ENCODE data around the gene SCAI. TPM values are rescaled to one million over a fixed set of nuclear protein-coding genes. Genes with fewer than 3 reads are reported as not detected.
"Not testable (repeated sequence)": the region's sequence is repeated elsewhere in the genome, so short reads cannot be mapped to it uniquely, and the experiment has no call there.

SCAI gene
- polyA plus RNA-seq (ENCODE audit: insufficient read length), result 10.7 TPM

DNA sequence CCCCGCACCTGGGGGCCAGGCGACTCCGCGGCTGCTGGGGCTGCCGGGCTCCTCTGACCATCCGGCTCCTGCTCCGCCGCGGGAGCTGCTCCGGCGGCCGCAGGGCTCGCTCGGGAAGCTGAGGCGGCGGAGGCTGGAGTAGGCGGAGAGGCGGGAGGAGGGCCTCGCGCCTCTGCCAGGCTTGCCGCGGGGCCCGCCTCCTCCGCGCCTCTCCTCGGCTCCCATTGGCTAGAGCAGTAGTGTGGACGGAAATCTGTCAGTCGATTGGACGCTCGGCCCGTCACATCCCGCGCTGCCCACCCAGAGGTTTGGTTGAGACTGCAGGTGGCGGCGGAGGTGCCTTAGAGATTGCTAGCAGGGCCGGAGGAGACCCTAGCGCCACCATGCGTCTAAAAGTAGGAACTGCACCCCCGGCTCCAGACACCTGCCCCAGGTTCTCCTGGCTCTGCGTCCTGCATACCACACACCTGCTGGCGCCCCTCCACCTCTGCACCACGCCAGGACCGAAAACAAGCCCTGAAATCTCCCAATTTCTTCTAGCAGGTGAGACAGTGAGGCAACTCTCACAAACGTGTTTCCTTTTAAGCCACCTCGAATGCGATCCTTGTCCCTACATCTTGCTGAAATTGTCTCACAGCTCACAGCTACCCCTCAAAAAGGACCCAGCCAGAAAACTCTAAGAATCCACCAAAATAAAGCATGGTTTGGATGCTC lies at the start of gene SCAI:
Gene SCAI, minus strand, starts transcription at position 152 of the 714 bp plus-strand sequence. Its CDS starts 91 bp downstream, at position 61.
- peak; percentile 98 for DNase-seq

DNA sequence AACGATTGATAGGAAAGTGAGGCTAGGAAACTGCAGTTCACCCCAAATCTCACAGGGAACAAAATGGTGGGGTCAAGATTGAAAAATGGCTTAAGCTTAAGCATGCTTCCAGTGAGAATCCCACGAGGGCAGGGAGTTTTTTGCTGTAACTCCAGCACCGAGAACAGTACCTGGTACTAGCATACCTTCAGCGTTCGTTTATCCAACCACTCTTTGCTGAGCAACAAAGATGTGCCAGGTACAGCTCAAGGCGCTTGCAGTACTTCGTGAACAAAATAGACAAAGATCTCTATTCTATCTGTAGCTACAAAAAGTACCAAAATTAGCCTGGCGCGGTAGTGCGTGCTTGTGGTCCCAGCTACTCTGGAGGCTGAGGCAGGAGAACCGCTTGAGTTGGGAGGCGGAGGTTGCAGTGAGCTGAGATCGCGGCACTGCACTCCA lies 47.1 kb upstream of the SCAI start:
- no peak for DNase-seq

GRCh38 chr9:125189361-125190289 lies 46.3 kb upstream of the SCAI start, which contains the start of gene PPP6C:
TSS of gene PPP6C (minus strand) at chr9:125189803. CDS start at chr9:125189718, 85 bp downstream.
- DNase-seq, result peak; percentile 97

GRCh38 chr9:125189011-125189360 lies 45.7 kb upstream of the SCAI start:
- no peak for DNase-seq

GRCh38 chr9:125183561-125183960 lies 40.2 kb upstream of the SCAI start:
- no peak for DNase-seq

- no peak for DNase-seq
Measured at GRCh38 chr9:125183054-125183453, 39.7 kb upstream of the SCAI start.

DNA sequence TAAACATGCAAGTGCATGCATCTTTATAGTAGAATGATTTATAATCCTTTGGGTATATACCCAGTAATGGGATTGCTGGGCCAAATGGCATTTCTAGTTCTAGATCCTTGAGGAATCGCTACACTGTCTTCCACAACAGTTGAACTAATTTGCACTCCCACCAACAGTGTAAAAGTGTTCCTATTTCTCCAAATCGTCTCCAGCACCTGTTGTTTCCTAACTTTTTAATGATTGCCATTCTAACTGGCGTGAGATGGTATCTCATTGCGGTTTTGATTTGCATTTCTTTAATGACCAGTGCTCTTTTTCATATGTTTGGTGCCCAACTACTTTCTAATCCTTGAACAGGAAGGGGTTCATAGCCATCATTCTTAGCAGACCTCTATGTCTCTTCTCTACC lies 38.4 kb upstream of the SCAI start:
- not testable (repeated sequence) for DNase-seq

DNA sequence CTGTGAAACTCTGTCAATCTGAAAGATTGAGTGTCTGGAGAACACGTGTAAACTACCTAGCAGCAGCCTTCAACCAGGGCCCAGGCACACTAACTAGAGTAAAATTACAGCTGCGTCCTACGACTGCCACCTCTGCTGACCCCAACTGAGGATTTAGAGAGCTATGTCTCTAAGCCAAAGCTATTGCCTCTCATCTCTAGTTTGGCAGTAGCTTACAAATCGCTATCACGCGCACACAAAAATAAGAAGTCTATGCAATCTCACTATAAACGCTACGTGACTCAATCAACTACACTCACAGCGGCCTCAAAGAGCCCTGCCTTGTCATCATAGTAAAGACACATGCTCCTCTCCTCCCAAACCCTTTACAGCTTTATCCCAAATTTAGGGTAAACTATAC lies 37.5 kb upstream of the SCAI start:
- no peak for DNase-seq

DNA sequence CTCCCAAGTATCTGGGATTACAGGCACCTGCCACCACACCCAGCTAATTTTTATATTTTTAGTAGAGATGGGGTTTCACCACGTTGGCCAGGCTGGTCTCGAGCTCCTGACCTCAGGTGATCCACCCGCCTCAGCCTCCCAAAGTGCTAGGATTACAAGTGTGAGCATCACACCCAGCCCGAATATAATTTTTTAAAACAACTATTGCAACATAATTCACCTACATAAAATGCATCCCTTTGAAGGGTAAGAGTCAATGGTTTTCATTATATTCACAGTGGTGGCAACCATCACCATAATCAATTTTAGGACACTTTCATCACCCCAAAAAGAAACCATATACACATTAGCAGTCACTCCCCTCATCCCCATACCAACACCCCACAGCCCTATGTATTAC lies 36.4 kb upstream of the SCAI start:
- not testable (repeated sequence) for DNase-seq

DNA sequence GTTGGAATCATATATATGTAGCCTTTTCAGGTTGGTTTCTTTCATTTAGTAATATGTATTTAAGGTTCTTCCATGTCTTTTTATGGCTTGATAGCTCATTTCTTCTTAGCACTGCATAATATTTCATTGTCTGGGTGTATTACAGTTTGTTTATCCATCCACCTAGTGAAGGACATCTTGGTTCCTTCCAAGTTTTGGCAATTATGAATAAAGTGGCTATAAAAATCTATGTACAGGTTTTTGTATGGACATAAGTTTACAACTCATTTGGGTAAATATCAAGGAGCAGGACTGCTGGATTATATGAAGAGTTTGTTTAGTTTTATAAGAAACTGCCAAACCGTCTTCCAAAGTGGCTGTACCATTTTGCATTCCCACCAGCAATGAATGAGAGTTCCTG lies 34.6 kb upstream of the SCAI start:
- DNase-seq, result no peak

- DNase-seq, result peak; percentile 60
Measured at GRCh38 chr9:125176636-125177035, 33.3 kb upstream of the SCAI start.

DNA sequence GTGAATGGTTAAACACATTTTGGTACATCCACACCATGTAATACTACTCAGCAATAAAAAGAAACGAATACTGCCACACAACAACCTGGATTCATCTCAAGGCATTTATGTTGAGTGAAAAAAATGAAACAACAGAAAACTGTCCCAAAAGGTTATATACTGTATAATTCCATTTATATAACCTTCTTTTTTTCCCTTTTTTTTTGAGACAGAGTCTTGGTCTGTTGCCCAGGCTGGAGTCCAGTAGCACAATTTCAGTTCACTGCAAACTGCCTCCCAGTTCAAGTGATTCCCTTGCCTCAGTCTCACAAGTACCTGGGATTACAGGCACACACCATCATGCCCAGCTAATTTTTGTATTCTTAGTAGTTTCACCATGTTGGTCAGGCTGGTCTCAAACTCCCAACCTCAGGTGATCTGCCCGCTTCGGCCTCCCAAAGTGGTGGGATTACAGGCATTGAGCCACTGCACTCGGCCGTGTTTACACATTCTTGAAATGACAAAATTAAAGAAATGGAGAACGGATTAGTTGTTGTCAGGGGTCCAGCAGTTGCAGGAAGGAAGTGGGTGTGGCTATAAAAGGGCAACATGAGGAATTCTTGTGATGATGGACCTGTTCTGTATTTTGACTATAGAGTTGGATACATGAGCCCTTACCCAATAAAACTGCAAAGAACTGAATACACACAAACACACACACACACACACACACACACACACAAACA lies 28.9 kb upstream of the SCAI start:
- no peak for DNase-seq

GRCh38 chr9:125169895-125170294 lies 26.6 kb upstream of the SCAI start:
- no peak for DNase-seq

DNA sequence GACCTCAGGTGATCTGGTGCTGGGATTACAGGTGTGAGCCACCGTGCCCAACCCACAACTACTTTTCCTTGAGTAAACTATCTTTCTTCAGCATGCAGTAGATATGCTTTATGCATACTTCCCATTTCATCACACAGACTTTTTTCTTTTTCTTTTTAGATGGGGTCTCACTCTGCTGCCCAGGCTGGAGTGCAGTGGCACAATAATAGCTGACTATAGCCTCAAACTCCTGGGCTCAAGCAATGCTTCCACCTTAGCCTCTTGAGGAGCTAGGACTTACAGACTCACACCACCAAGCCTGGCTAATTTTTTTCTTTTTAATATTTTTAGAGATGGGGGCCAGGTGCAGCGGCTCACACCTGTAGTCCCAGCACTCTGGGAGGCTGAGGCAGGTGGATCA lies 23.4 kb upstream of the SCAI start:
- no peak for DNase-seq

DNA sequence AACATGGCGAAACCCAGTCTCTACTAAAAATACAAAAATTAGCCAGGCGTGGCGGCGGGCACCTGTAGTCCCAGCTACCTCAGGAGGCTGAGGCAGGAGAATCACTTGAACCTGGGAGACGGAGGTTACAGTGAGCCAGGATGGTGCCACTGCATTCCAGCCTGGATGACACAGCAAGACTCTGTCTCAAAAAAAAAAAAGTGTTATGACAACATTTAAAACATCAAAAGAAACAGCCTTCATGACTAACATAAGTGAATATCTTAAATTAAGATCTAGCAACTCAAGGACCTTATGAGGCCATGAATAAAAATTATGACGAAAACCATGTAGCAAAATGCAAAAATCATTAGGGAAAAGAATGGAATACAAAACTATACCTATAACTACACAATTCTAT lies 19.6 kb upstream of the SCAI start:
- not testable (repeated sequence) for DNase-seq

DNA sequence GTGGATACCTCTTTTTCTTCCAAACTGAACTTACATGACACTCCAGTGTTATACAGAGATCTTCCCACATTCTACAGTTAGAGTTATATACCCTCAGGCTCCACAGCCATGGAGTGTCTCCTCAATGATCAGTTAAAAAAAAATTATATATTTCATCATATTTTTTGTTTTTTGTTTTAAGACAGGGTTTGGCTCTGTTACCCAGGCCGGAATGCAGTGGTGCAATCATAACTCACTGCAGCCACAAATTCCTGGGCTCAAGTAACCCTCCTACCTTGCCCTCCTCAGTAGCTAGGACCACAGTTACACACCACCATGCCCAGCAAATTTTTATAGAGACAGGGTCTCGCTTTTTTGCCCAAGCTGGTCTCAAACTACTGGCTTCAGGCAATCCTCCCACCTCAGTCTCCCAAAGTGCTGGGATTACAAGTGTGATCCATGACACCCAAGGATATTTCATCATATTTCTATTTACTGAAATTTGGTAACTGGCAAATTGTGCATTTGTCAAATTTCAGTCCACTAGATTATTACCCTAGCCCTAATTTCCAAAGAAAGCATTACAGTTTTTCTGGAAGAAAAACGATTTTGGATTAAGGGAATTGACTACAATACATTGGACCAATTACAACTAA lies 18.1 kb upstream of the SCAI start:
- no peak for DNase-seq

- no peak for DNase-seq
Measured at GRCh38 chr9:125160750-125161149, 17.4 kb upstream of the SCAI start.

DNA sequence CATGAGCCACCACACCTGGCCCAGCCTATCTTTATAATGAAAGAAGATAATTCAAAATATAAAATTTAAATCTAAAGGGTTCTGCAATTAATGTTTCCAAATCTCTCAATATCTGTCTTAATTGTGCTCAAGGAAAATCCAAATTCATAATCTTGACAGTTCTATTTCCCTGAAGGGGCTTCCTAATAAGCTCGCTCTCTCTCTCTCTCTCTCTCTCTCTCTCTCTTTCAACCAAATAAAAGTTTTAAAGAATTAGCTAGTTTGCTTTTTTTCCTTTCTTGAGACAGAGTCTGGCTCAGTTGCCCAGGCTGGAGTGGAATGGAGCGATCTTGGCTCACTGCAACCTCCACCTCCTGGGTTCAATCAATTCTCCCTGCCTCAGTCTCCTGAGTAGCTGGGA lies 13.2 kb upstream of the SCAI start:
- DNase-seq, result no peak

DNA sequence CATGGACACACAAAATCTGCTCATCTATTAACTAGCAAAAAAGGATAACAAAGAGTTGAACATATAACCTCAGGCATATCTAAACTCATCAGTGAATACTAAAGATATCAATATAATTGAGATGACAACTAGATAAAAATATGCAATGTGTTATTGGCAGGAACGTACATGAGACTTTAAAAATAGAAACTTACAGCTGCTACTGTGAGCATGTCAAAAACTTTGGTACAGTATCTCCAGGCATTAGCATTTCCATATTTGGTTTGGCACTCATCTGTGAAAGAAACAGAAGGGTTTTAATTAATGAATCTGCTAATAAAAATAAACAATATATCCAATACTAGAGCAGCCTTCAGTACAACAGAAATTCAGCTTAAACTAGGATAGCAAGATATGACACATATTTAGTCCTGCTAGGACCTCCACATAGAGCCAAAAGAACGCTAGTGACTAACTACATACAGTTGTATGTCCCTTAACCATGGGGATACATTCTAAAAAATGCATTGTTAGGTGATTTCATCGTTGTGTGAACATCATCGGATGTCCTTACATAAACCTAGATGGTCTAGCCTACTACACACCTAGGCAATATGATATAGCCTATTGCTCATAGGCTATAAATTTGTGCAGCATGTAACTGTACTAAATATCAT lies 10.5 kb upstream of the SCAI start:
- DNase-seq, result no peak

GRCh38 chr9:125151730-125152129 lies 8.4 kb upstream of the SCAI start:
- DNase-seq, result no peak

GRCh38 chr9:125150349-125151245 lies 7.3 kb upstream of the SCAI start:
- DNase-seq, result no peak
